Progenitor cell of endocrine pancreas (in vitro differentiated cells): ENCODE data around the gene PLXDC2. TPM values are rescaled to one million over a fixed set of nuclear protein-coding genes. Genes with fewer than 3 reads are reported as not detected.

Experiments used
- DNase-seq: peaks from one replicate; pipeline ENCODE4 v3.0.0; 2021; ENCODE audit warnings: low spot score; ENCODE audit not compliant: unreplicated experiment
- H3K27ac Mint-ChIP-seq: 2 replicates; pipeline ENCODE4 v1.8.0; 2021; ENCODE audit warnings: mild to moderate bottlenecking, moderate library complexity, mixed read lengths
- H3K27me3 Mint-ChIP-seq: 2 replicates; pipeline ENCODE4 v1.8.0; 2021; ENCODE audit warnings: mixed read lengths
- H3K36me3 Mint-ChIP-seq: 2 replicates; pipeline ENCODE4 v1.8.0; 2022; ENCODE audit warnings: mixed read lengths; ENCODE audit not compliant: insufficient read depth
- H3K4me1 Mint-ChIP-seq: 2 replicates; pipeline ENCODE4 v1.8.0; 2021; ENCODE audit warnings: low read depth, mixed read lengths
- H3K4me3 Mint-ChIP-seq: 2 replicates; pipeline ENCODE4 v1.8.0; 2021; ENCODE audit warnings: low read depth, mild to moderate bottlenecking, moderate library complexity, mixed read lengths
- H3K9me3 Mint-ChIP-seq: 2 replicates; pipeline ENCODE4 v1.8.0; 2021; ENCODE audit warnings: low read depth, mixed read lengths
- CTCF ChIP-seq: fragments of 200-600 bp; sonication (generic); IDR thresholded peaks from one replicate; pipeline ENCODE4 v1.5.0; 2021; ENCODE audit warnings: antibody characterized with exemption, mild to moderate bottlenecking; ENCODE audit not compliant: unreplicated experiment
- total RNA-seq: library from RNA; stranded (reverse); gene quantifications from 2 replicates; pipeline ENCODE4 v1.2.1, GENCODE V29; 2021

Gene PLXDC2
- total RNA-seq, 1 donor from 2014 or later, result 44.3 TPM

GRCh38 chr10:19877466-19878255, 61.4 kb downstream of the PLXDC2 start:
- DNase-seq, result no peak
- H3K4me3 Mint-ChIP-seq, result no peak overlapping the region
- TF ChIP-seq CTCF, result no peak
- no peaks in the 10 kb centered on the region for H3K27me3 Mint-ChIP-seq
- peaks cover 6% of the 10 kb centered on the region for H3K9me3 Mint-ChIP-seq
- H3K27ac Mint-ChIP-seq, result no peak overlapping the region
- H3K36me3 Mint-ChIP-seq, result peaks cover 8% of the 10 kb centered on the region
- no peaks in the 10 kb centered on the region for H3K4me1 Mint-ChIP-seq

- Mint-ChIP-seq H3K4me1 (no peaks in the 10 kb centered on the region), H3K4me3 (no peak overlapping the region), H3K36me3 (peaks cover 7% of the 10 kb centered on the region), H3K27ac (no peak overlapping the region), H3K27me3 (no peaks in the 10 kb centered on the region), H3K9me3 (peaks cover 6% of the 10 kb centered on the region)
- TF ChIP-seq CTCF, result no peak
- no peak for DNase-seq
Measured at GRCh38 chr10:19882621-19883020, 66.4 kb downstream of the PLXDC2 start.

GRCh38 chr10:19888061-19888660, 71.9 kb downstream of the PLXDC2 start:
- H3K4me1 Mint-ChIP-seq, result peaks cover 5% of the 10 kb centered on the region
- H3K9me3 Mint-ChIP-seq, result no peaks in the 10 kb centered on the region
- DNase-seq, result no peak
- TF ChIP-seq CTCF, result no peak
- H3K27ac Mint-ChIP-seq, result no peak overlapping the region
- H3K27me3 Mint-ChIP-seq, result no peaks in the 10 kb centered on the region
- H3K36me3 Mint-ChIP-seq, result no peaks in the 10 kb centered on the region
- H3K4me3 Mint-ChIP-seq, result no peak overlapping the region

- Mint-ChIP-seq H3K36me3 (no peaks in the 10 kb centered on the region), H3K27me3 (no peaks in the 10 kb centered on the region), H3K27ac (peak overlapping the region; percentile 37), H3K9me3 (no peaks in the 10 kb centered on the region), H3K4me1 (peaks cover 5% of the 10 kb centered on the region), H3K4me3 (no peak overlapping the region)
- DNase-seq, result no peak
- no peak for TF ChIP-seq CTCF
Measured at GRCh38 chr10:19889256-19889655, 73.0 kb downstream of the PLXDC2 start.

GRCh38 chr10:19891429-19891828, 75.2 kb downstream of the PLXDC2 start:
- Mint-ChIP-seq H3K4me3 (no peak overlapping the region), H3K27ac (no peak overlapping the region), H3K4me1 (peaks cover 5% of the 10 kb centered on the region), H3K9me3 (peaks cover 6% of the 10 kb centered on the region), H3K36me3 (no peaks in the 10 kb centered on the region), H3K27me3 (no peaks in the 10 kb centered on the region)
- TF ChIP-seq CTCF, result no peak
- DNase-seq, result no peak
